SK-MEL-5 (cell line): ENCODE measurements around the gene MLPH. TPM values are rescaled to one million over a fixed set of nuclear protein-coding genes. Genes with fewer than 3 reads are reported as not detected.

ENCODE experiments used
- DNase-seq: peaks from one replicate; pipeline ENCODE4 v3.0.0-alpha.2; 2016; ENCODE audit warnings: low read depth, low spot score
- in situ Hi-C: cut with HindIII; loops from 2 replicates; pipeline ENCODE4 v1.10.0; 2016; ENCODE audit warnings: low sequenced_read_pairs, high pct_unique_total_duplicates, low pct_unique_long_range_greater_than_20kb
- total RNA-seq: library from RNA; depleted of rRNA; stranded (reverse); fragments of >200 nt; shearing (Covaris generic); gene quantifications from 2 replicates; pipeline ENCODE4 v1.2.3, GENCODE V29; 2014

Gene MLPH
- total RNA-seq, 1 experiment from 2014 or later: 92.8 TPM

DNA sequence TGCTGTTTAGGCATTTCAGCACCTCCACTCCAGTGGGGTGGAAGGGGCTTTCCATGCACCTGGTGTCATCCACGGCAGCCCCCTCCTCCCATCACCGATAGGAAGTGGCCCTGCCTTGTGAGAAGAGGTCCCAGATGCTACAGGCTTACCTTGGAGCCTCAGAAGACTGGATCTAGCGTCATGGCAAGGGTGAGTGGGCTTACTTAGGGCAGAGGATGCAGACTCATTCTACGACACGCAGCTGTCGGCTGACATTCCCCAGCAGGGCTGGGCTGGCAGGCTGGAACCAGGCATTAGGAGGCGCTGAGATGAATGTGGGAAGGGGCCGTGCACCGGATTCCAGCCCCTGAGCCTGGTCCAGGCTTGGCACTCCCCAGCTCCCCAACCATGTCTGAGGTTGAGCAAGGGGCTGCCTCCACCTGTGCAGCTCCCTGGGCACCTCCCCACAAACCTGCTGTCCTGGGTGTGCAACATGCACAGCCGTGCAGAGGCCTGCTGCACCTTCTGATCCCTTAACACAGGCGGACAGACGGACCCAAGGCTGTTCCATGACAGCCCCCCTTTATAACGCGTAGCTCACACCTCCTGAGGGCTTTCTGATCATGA lies 77.6 kb downstream of the MLPH start:
- DNase-seq: no peak
- in situ Hi-C loops: no loop called here

GRCh38 chr2:237565974-237566373 lies 78.9 kb downstream of the MLPH start:
- in situ Hi-C loops: no loop called here
- no peak for DNase-seq

- no peak for DNase-seq
- in situ Hi-C loops: no loop called here
These were observed 79.6 kb downstream of the MLPH start, which contains the start of gene PRLH for GRCh38 chr2:237566401-237567235. PRLH (plus strand) TSS chr2:237566574; CDS start chr2:237566574, 0 bp downstream.

DNA sequence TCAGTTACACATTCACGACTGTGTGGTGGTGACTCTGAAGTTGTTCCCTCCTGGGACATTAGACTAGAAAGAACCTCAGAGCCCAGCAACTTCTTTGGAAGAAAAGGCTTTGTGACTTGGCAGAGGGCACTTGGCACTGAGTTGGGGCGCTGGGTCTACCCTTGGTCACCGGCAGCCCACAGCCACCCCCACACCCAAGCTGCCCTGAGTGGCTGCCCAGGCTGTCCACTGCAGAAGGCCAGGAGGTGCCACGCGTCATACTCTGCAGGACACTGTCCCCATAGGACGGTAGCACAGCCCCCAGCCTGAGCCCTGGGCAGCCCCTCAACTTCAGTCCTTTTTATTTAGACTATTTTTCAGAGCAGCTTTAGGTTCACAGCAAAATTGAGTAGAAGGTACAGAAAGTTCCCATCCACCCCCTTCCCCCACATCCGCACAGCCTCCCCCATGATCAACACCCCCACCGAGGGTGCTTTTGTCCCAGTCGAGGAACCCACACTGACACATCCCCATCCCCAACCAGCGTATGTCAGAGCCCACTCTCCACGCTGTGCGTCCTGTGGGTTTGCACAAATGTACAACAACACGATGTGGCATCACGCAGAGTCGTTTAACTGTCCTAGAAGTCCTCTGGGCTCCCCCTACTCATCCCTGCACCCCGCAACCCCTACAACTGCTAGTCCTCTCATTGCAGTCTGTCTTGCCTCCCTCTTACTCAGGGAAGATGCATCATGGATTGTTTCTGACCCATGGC lies 80.4 kb downstream of the MLPH start:
- no peak for DNase-seq
- in situ Hi-C loops: no loop called here

DNA sequence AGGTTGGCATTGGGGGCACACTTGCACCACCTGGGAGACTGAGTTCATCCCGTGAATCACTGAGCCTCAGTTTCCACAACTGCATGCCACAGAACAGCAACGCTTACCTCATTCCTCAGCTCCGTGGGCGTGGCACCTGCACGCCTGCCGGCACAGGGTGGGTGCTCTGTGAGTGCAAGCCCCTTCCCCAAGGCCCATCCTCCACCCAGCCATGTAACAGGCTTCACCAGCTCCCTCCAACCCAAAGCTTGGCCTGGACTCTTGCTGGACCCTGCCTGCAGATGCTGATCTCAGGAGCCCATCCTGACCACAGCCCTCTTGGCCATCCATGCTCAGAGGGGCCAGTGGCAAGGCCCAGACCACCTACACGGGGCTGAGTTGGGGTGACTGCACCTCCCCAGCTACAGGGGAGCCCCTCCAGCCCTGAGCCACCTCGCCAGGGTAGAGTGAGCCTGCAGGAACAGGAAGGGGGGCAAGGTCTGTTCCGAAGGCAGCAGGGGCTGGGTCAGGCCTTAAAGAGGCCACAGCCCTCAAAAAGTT lies 81.1 kb downstream of the MLPH start:
- in situ Hi-C loops: no loop called here
- no peak for DNase-seq

GRCh38 chr2:237569041-237569440 lies 82.0 kb downstream of the MLPH start:
- no peak for DNase-seq
- in situ Hi-C loops: no loop called here

DNA sequence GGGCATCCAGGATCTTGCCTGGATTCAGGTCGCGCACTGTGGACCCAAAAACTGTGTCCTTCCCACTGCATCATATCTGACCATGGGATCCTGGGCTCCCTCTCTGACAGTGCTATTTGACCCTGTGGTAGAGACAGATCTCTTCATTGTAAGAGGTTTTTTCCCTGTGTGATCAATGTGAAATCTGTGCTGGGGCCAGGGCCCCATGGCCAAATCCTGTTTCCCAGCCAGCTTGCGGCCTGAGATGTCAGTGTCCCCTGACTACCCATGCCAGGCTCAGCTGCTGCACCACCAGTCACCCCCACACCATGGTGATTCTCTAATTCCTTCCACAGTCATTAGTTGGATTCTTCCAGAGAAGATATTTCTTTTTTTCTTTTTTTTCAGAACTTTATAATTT lies 82.8 kb downstream of the MLPH start:
- in situ Hi-C loops: no loop called here
- no peak for DNase-seq

GRCh38 chr2:237570776-237571335 lies 83.8 kb downstream of the MLPH start:
- in situ Hi-C loops: no loop called here
- DNase-seq: no peak

DNA sequence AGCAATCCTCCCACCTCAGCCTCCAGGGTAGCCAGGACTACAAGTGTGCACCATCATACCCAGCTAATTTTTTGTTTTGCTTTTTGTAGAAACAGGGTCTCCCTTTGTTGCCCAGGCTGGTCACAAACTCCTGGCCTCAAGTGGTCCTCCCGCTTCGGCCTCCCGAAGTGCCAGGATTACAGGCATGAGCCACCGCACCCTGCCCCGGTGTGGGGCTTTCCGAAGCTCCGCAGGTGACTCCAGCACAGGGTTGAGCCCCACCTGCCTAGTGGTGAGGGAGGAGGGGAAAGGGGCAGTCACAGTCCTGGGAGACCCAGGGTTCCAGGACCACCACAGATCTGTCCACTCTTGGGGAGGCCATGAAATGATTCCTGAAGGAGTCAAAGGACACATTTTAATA lies 84.5 kb downstream of the MLPH start:
- no peak for DNase-seq
- in situ Hi-C loops: no loop called here

DNA sequence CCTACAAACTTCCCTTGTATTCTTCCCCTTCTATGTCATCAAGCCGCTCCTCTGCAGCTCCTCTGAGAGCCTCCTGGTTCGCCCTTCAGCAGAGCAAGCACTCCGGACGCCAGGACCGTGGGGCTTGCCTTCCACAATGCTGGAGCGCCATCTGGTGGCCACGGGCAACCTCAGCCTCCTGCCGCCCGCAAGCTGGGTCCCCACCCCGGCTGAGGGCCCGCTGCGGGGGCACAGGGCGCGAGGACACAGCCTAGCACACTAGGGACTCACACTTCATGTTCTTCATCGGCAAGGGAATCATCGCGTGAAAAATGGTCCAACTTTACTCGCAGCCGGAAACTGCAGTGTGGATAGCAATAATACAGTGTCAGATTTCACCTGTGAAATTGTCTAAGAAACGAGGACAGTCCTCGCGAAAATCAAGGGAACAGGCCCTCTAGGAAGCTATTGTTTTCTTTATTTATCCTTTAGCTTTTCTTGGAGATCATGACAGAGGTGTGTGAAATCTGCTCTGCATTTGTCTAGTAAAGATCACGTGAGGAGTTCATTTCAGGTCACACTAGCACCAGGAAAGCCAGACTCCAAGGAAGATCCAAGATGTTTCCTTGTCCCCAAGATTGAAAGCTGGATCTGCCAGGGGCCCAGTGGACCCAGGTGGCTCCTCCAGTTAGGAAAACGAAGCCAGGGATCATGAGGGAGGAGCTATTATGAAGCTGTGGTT lies 85.1 kb downstream of the MLPH start:
- DNase-seq: peak; percentile 89
- in situ Hi-C loops: no loop called here

DNA sequence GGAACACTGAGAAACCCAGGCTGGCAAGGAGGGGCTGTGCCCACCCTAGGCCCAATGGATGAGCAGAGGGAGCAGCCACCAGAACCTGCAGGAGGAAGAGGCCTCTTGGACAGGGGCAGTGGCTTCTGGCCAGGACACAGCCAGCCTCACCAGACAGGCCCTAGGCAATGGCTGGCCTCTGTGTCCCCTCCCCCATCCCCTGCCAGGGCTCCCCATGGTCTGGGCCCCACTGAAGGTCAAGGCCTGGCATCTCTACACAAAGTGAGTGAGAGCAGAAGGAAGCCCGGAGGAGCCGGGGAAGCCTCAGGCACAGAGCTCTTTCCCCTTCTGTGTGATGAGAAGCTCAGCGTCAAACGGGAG lies 85.7 kb downstream of the MLPH start:
- no peak for DNase-seq
- in situ Hi-C loops: no loop called here

DNA sequence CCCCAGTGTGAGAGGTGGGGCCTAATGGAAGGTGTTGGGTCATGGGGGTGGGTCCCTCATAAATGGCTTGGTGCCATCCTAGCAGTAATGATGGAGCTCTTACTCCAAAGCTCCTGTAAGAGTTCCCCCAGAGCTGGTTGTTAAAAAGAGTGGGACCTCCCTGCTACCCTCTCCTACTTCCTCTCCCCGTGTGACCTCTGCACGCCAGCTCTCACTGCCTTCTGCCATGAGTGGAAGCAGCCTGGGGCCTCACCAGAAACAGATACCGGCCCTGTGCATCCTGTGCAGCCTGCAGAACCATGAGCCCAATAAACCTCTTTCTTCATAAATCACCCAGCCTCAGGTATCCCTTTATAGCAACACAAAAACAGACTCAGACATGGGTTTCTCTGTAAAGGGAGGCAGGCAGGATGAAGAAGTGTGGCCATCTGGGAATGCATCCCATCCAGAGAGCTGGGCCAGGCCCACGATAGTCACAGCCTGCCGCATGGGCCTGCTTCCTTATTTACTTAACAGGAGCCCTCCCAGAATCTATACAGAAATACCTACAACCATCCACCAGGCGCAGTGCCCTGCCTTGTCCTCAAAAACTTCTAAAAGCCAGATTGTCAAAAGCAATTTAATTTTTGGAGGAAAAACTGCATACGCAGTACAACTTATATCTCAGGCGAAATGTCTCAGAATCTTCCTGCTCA lies 86.8 kb downstream of the MLPH start:
- no peak for DNase-seq
- in situ Hi-C loops: no loop called here

- DNase-seq: no peak
- in situ Hi-C loops: no loop called here
These were observed 87.4 kb downstream of the MLPH start for GRCh38 chr2:237574467-237574866.

- DNase-seq: no peak
- in situ Hi-C loops: no loop called here
These were observed 88.1 kb downstream of the MLPH start for GRCh38 chr2:237574894-237575868.

DNA sequence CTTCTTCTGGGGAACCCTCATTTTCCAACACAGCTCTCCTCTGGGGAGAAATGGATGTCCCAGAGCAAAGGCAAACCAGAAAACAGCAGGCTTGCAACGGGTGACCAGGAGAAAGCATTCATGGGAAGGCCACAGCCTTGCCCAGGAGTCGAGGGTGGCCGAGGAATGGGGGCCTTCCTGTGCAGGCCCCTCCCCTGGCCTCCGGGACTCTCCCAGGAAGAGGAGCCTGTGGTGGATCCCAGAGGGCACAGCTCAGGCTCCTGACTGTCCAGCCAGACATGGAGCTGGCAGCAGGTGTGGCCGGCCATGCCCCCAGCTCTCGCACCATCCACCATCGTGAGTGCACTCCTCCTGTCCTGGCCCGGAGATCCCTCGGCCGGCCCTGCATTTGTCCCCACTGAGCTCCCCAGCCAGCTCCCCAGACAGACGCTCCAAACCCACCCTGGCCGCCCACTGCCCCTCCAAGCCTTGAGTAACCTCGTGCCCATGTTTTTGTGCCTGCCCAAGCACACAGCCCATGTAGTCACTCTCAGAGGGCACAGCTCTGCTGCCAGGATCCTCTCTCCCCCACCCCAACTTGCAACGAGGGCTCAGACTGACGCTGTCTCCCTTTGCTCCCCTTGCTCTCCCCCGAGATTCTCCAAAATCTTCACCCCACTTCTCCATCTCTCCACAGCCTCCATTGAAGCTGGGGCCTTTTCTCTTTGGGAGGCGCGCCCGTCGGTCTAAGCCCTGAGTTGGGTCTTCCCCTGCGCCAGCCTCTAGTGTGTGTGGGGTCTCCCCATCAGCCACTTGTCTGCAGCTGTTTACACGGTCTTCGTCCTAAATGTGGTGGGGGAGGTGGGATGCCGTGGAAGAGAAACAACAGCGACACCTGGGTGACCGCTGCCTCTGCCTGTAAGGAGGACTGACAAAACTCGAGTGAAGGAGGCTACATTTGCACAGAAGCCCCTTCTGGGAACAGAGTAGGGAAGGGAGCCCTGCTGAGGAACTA lies 89.1 kb downstream of the MLPH start:
- in situ Hi-C loops: no loop called here
- no peak for DNase-seq
